Activated CD4-positive, alpha-beta T cell treated with anti-CD3 and anti-CD28 coated beads for 24 hours (primary cell): ENCODE results near the gene WDR35.
"Not testable (repeated sequence)": the region's sequence is repeated elsewhere in the genome, so short reads cannot be mapped to it uniquely, and the experiment has no call there.

ENCODE experiments used
- DNase-seq, 2 donors: peaks; one replicate each; pipeline ENCODE4 v3.0.0-alpha.2; 2020; ENCODE audit warnings: low read depth in 2 of 2

Gene WDR35

DNA sequence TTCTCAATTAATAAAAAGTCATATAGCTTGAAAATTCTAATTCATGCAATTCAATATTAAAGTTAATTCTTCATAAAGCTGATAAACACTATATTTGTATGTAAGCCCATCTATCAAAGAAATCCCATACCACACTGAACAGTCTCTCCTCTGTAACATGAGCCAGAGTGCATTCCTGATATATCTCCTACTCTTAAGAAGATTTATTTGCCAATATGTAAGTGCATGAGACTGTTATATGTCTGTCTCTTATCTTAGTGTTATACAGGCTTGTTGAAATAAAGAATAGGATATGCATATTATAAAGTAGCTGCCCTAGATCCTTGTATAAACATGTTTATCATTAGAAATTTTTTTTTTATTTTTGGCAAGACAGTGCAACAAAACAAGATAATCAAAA lies 47.7 kb downstream of the WDR35 start:
- no peak for DNase-seq

DNA sequence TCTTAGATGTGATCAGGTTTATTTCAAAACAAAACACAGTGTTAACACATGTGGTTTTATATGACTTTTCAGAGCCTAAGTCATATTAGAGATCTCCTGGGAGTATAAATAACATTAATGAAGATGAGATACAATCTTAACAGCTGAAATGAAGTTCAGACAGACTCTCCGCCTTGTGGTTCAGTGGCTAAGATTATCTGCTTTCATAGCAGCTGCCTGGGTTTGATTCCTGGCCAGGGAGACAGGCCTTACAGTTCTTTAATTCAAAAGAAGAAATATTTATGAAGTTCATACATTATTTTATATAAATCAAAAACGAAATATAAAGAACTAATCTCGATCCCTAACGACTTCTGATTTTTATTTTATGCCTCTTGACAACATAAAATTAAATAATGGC lies 52.9 kb downstream of the WDR35 start:
- DNase-seq, result no peak

GRCh38 chr2:19936203-19936602 lies 53.7 kb downstream of the WDR35 start:
- DNase-seq, result no peak

GRCh38 chr2:19933351-19933981 lies 56.4 kb downstream of the WDR35 start:
- DNase-seq, result no peak

DNA sequence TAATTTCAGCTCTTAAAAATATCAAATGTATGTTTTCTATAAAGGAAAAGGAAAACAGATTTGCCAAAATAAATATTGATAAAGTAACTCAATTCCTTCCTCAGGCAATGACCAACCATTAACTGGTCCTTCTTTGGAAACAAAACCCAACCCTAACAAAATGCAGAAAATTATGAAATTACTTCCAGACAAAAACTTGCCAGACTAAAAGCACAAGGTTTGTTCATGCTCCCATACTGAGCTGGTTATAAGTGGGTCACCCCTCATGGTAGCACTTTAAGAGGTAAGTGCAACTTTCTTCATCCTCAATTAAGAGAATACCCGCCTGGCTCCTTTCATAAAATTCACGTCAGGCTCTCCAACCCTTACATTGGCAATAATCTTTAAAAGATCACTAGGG lies 57.0 kb downstream of the WDR35 start:
- DNase-seq, result no peak

- no peak for DNase-seq
These were observed 60.7 kb downstream of the WDR35 start for GRCh38 chr2:19929226-19929625.

- DNase-seq, result not testable (repeated sequence)
These were observed 62.1 kb downstream of the WDR35 start for GRCh38 chr2:19927816-19928215.

GRCh38 chr2:19924526-19924925 lies 65.4 kb downstream of the WDR35 start:
- DNase-seq, result not testable (repeated sequence)

DNA sequence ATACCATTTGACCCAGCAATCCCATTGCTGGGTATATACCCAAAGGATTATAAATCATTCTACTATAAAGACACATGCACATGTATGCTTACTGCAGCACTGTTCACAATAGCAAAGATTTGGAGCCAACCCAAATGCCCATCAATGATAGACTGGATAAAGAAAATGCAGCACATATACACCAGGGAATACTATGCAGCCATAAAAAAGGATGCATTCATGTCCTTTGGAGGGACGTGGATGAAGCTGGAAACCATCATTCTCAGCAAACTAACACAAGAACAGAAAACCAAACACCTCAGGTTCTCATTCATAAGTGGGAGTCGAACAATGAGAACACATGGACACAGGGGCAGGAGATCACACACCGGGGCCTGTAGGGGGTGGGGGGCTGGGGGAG lies 67.7 kb downstream of the WDR35 start:
- DNase-seq, result not testable (repeated sequence)

- no peak for DNase-seq
These were observed 73.4 kb downstream of the WDR35 start for GRCh38 chr2:19916385-19916950.

- no peak for DNase-seq
These were observed 75.5 kb downstream of the WDR35 start for GRCh38 chr2:19914266-19914975.

DNA sequence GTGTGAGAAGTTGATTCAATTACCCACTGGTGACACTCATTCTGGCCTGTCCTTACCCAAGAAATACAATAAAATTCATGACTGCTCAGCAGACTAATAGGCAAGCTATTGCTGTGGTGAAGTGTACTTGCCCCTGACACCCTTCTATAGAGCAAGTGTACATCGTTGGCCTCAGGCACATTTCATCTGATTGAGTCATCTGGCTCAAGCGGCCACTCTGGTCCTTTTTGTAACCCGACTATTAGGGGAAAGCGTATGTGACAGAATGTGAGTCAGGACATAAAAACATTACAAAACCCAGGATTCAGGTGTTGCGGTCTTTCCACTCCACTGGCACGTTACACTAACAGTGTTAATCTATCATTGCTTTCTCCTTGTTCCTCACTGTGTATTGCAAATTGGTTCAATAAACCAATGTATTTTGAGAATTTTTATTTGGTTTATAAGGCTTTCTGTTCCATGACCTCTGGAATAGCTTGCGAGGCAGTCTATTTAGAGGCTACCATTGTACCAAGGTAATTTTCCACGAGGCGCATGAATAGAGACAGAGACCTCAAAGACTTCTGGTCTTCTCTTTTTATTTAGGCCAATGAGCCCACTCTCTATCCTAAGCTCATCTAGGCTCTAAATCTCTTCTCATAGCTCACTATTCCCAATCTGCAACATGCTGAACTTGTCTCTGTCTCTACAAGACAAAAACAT lies 77.9 kb downstream of the WDR35 start:
- no peak for DNase-seq

DNA sequence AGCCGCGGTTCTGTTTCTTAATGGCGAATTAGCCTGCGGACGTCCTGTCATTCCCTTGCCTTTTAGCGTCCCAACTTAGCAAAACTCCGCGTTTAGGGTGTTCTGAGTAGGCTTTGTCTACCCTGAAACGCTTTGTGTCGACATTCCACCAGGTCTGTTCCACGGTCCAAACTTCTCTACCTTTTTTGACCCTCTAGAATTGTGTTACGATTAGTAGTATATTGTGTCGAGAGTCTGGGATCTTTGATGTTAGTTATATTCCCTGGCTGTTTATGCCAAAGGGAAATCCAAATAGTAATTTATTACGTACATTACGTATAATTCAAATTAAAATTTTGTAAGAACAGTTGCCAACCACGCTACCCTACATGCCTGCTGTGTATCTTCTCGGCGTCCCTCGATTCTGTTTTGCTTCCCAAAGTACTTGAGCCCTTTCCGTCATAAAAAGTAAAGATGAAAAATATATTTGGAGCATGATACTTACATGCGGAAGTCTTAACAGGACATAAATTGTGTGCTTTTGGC lies 87.6 kb downstream of the WDR35 start:
- DNase-seq, result no peak

- peak; percentile 85 to 88 for DNase-seq
These were observed 88.3 kb downstream of the WDR35 start, which contains the start of gene TTC32 for GRCh38 chr2:19901442-19902215. Gene TTC32 (minus strand): TSS chr2:19901983. CDS start chr2:19901854, 129 bp downstream.

GRCh38 chr2:19900931-19901441 lies 88.9 kb downstream of the WDR35 start:
- no peak for DNase-seq

DNA sequence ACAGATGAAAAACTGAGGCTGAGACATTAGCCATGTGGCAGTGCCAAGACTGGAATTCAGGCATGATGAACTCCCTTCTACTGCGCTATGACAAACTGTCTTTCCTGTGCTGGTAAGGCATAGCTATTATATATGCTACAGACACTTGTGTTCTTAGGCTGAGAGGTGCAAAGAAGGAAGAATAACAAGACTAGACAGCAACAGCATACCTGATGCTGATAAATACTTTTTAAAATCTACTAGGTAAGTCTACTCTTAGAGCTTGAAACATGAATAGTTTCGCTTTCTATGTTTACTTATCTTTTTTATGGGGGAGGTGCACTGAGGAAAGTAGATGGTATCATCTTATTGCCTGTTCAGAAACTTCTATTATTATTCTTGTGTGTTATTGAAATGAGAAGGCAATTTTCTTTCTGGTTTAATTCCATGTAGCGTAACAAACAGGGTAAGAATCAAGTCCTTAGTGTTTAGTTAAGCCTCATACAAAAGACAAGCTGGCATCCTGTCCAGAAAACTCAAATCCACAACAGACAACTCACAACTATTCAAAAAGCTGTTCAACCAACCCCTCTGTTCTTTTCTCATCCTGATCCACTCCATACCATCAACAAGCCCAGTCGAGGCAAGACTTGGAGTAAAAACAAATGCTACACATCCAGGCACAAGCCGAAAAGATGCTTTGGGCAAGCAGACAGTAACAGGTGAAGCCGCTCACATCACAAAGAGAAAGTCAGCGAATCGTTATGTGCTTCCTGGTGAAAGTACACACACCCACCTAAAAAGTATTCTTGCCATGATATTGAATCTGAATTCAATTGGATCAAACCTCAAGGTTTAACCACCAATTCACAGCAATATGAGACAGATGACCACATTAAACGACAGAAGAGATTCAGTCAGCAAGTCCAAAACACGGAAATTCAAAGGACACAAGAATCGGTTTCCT lies 89.6 kb downstream of the WDR35 start:
- no peak for DNase-seq

- no peak for DNase-seq
These were observed 91.1 kb downstream of the WDR35 start for GRCh38 chr2:19898592-19899329.

- no peak for DNase-seq
These were observed 92.2 kb downstream of the WDR35 start for GRCh38 chr2:19897623-19898245.

- DNase-seq, result no peak
These were observed 94.4 kb downstream of the WDR35 start for GRCh38 chr2:19895535-19895934.
